HG03520 (cell line): ENCODE measurements around the gene GRPEL1.

Source experiments
- ATAC-seq: cut with Tn5 transposase; IDR thresholded peaks from one replicate; pipeline ENCODE4 v1.9.1; 2021; ENCODE audit warnings: mild to moderate bottlenecking, moderate library complexity; ENCODE audit not compliant: unreplicated experiment

Gene GRPEL1

GRCh38 chr4:7045961-7046921, 21.6 kb downstream of the GRPEL1 start:
- no peak for ATAC-seq

GRCh38 chr4:7045553-7045952, 22.3 kb downstream of the GRPEL1 start:
- no peak for ATAC-seq

GRCh38 chr4:7044137-7044930, 23.5 kb downstream of the GRPEL1 start:
- ATAC-seq: no peak

DNA sequence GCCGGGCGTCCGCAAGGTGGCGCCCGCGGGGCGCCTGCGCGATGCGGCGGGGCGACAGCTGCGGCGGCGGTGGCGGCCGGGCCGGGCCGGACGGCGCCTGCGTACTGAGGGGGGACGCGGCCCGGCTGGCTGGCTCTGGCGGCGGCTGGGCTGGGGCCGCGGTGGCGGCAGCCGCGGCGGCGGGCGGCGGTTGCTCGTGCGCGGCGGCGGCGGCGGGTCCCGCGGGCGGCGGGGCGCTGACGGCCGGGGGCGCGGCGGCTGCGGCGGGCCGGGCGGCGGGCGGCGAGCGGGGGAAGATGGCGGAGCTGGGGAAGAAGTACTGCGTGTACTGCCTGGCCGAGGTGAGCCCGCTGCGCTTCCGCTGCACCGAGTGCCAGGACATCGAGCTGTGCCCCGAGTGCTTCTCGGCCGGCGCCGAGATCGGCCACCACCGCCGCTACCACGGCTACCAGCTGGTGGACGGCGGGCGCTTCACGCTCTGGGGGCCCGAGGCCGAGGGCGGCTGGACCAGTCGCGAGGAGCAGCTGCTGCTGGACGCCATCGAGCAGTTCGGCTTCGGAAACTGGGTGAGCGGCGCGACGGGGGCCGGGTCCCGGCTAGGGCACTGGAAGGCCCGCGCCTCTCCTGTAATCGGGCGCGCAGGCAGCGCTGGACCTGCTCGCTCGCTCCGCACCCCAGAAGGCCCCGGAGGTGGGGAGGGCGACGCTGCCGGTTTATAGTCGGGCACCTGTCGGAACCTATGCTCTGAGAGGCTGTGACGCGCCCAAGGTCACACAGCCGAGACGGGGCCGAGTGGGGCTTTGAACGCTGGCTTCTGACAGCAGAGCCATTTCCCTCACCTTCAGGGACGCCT, 24.4 kb downstream of the GRPEL1 start, which contains the start of gene TADA2B:
TADA2B (plus strand) TSS at position 89 of the 853 bp plus-strand sequence; CDS start at position 297, 208 bp downstream.
- ATAC-seq: peak; percentile 18

DNA sequence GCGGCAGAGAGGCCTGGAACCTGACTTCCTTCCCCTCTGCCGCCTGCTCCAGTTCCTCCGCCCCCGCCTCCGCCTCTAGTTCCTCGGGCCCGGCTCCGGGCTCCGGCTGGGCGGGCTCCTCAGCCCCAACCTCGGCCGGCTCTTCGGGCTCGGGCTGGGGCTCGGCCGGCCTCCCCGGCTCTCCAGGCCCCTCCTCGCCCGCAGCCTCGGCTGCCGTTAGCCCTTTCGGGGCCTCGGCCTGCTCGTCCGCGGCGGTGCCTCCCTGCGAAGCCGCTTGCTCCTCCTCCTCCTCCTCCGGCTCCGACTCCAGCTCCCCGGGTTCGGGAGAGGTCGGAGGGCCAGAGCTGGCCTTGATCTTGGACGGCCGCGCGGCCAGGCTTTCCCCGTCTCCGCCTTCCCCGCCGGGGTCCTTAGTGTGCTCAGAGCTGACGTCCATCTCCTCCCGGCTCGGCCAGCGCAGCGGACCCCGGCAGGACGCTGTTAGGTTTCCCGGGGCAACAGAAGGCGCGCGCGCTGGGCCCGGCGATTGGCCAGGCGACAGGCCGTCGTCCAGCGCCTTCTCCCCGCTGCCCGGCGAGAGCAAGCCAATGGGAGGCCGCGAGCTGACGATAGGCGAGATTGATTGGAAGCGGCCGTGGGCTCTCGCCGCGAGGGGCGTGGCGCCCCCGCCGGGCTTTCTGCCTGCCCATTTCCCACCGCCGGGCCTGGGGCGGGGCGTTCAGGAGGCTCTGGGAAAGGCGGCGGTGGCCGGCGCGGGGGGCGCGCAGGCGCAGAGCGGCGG, 25.2 kb downstream of the GRPEL1 start:
- peak; percentile 71 for ATAC-seq

- no peak for ATAC-seq
Observed at GRCh38 chr4:7041801-7042502, 25.9 kb downstream of the GRPEL1 start.

GRCh38 chr4:7041246-7041645, 26.6 kb downstream of the GRPEL1 start:
- ATAC-seq: no peak

DNA sequence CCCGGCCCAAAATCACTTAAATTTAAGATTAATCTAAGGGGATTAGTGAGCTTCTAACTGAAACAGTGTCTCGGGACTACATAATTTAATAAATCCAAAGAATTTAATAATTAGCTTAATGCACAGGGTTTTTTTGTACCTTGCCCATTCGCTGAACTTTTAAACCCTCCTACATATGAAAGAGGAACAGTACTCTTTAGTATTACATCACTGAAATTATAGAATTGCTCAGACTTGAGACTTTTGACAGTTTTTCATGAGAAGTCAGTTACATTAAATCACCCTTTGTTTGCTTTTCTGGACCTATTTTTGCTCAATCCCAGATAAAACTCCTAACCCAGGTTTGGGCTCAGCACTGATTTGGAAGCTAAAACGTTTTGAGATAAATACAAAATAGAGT, 27.1 kb downstream of the GRPEL1 start:
- no peak for ATAC-seq

DNA sequence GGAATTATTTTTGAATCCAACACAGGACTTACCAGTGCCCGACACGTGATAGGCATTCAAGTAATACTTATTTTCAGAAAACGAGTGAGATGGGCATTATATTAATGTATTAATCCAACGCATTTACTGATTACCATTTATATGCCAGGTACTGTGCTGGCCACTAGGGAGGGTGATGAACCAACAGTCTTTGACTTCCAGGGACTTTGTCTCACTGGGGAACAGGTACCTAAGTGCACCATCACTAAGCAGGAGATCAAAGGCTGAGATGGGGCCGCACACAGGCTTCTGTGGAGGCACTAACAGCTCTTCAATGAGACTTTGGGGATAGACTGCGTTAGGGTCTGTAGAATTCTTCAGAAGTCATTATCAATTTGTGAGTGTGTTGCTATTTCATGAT, 30.4 kb downstream of the GRPEL1 start:
- no peak for ATAC-seq

- ATAC-seq: no peak
Observed at GRCh38 chr4:7034262-7035081, 33.4 kb downstream of the GRPEL1 start.

GRCh38 chr4:7032596-7032995, 35.3 kb downstream of the GRPEL1 start:
- ATAC-seq: no peak

- no peak for ATAC-seq
Observed at GRCh38 chr4:7031558-7032449, 36.1 kb downstream of the GRPEL1 start.

DNA sequence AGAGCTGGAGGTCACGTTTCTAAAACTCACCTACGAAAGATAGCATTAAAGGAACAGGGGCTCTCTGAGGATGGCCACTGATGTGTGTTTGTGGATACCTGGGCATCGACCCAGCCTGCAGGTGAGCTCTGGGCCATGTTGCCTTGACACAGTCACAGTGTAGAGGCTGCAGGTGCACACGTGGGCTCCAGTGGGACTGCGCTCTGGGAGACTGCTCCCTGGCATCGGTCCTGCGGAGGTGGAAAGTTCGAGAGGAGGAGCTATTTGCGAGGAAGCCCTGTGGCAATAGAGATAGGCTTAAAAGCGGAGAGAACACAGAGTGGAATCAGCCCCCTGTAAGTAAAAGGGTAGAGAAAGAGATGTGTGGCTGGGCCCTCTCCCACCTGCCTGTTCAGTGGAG, 37.0 kb downstream of the GRPEL1 start:
- no peak for ATAC-seq

DNA sequence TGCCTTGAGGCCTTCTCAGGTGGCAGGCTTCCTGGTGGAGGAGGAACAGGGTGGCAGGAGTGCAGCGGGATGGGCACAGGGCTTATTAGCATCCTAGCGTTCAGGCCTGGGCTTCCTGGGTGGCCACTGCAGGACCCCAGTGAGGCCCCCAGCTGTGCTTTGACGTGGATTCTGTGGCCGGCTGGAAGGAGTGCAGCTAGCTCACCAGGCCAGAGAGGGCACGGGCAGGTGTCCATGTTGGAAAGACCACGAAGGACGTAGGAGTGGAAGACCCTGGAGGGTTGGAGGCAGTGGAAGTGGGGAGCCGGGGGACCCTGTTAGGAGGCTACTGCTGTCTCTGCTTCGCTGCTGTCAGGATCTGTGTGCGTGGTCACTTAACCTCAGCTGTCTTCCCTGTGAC, 37.9 kb downstream of the GRPEL1 start:
- ATAC-seq: no peak

- no peak for ATAC-seq
Observed at GRCh38 chr4:7029212-7029611, 38.7 kb downstream of the GRPEL1 start.

DNA sequence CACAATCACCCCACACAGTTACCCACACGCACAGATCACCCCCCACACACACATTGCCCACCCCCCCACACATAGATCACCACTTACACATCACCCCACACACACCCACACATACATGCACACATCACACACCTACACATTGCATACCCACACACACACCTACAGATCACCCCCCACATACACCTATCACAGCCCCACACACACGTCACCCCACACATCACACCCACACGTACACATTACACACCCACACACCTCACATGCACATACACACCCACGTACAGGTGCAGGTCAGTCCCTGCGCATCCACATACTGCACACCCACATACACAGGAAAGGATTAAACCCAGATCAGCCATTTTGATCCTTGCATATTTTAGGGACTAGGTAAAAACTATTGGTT, 40.0 kb downstream of the GRPEL1 start:
- ATAC-seq: no peak

GRCh38 chr4:7027284-7027683, 40.6 kb downstream of the GRPEL1 start:
- ATAC-seq: no peak

DNA sequence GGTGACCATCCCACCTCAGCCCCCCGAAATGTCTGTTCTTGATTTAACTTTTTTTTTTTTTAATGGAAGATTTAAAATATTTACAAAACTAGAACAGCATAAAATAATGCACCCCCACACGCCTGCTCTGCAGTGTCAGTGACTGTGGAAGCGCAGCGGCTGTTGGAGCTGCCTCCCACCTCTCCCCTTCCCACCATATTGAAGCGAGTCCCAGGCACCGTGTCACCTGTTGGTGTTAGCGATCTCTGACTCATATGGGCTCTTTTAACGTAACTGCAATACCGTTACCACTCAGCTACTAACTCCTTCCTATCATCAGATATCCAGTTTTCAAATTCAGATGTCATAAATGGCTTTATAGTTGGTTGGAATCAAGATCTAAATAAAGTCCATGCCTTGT, 41.8 kb downstream of the GRPEL1 start:
- no peak for ATAC-seq
